ENCODE results near the gene PPP1R3G.

DNA sequence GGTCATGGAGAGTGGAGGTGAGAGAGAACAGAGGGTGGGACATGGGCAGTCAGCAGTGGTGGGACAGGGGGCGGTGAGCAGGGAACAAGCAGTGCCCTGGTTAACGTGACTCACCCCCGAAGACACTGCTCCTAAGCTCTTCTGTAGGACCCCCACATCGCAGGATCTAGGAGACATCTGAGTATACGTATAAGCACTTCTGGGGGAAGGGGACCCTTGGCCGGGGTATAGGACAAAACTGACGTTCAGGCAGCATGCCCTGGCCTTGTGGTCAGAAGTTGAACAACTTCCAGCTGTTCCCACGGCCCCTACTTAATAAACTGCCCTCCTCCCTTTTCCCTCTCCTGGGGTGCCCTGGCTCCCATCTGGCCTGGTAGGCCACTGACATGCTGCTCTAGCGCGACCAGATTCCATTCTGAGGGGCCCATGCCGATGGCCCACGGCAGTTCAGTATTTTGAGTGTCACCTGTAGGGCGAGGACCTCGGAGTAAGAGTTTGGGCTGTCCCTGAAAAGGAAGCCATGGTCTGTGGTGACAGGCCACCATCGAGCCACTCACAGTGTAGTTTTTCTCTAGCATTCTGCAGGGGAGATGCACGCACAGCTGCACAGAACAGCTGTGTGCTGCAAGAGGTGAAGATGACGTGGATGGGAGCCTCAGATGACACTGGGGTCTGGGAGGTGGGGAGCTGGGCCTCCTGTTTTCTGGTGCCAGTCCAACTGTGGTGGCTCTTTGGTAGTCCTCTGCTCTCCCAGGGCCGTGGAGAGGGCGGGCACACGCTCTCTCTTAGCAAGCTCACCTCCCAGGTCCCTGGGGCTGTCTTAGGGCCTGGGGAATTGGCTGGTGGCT is 38.4 kb downstream of the PPP1R3G start:
- TF ChIP-seq, protein P1, sequence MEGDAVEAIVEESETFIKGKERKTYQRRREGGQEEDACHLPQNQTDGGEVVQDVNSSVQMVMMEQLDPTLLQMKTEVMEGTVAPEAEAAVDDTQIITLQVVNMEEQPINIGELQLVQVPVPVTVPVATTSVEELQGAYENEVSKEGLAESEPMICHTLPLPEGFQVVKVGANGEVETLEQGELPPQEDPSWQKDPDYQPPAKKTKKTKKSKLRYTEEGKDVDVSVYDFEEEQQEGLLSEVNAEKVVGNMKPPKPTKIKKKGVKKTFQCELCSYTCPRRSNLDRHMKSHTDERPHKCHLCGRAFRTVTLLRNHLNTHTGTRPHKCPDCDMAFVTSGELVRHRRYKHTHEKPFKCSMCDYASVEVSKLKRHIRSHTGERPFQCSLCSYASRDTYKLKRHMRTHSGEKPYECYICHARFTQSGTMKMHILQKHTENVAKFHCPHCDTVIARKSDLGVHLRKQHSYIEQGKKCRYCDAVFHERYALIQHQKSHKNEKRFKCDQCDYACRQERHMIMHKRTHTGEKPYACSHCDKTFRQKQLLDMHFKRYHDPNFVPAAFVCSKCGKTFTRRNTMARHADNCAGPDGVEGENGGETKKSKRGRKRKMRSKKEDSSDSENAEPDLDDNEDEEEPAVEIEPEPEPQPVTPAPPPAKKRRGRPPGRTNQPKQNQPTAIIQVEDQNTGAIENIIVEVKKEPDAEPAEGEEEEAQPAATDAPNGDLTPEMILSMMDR (conservative IDR thresholded peaks at IDR 0.05): no peak
- TF ChIP-seq ZFX (IDR thresholded peaks at IDR 0.05): no peak

Measured in C4-2B (cell line).